ENCODE data around the gene GOLGA2. TPM values are rescaled to one million over a fixed set of nuclear protein-coding genes. Genes with fewer than 3 reads are reported as not detected.

GOLGA2 gene
- total and polyA plus RNA-seq, 2 of the 13 experiments (the other 11 are each of a cell fraction or from before 2014, with no cell fraction given) = 45.3 to 45.8 TPM

DNA sequence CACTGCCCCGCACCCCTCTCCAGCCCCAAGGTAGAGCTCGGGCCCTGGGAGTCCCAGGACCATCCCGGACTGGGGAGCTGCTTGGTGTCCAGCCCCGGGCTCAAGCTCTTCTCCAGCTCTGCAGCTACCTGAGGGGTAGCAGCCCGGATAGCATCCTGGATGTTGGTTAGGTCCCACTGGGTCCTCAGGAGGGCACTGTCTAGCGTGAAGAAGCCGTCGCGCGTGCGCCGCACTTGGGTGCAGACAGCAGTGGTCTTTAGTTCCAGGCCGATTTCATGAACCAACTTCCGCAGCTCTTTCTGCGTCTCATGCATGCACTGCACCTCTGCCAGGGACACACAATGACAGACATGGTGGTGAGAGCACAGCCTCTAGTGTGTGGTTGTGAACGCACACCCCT lies 33.7 kb upstream of the GOLGA2 start:
- intact Hi-C loops (cut with micrococcal nuclease; ENCODE audit: unreplicated experiment) = no loop called here
- FAIRE-seq (no peak), DNase-seq (ENCODE audit: low spot score) (no peak), ATAC-seq (no peak)
- no TSS peak for BruUV-seq (replicated peaks)
- Histone ChIP-seq H2AFZ (ENCODE audit: low read length) (no peak overlapping the region), H4K20me1 (ENCODE audit: insufficient read depth, low read length) (no peaks in the 10 kb centered on the region), H3K4me1 (ENCODE audit: insufficient read depth, low read length) (no peaks in the 10 kb centered on the region), H3K36me3 (replicated peaks in 1 of 2; ENCODE audit: control insufficient read depth in 1 of 2, insufficient read depth in 2 of 2, low read length in 2 of 2) (peaks cover 15 to 38% of the 10 kb centered on the region in 2 experiments), H3K4me2 (ENCODE audit: low read depth, low read length) (no peak overlapping the region), H3K9me3 (ENCODE audit: low read length) (no peaks in the 10 kb centered on the region), H3K79me2 (ENCODE audit: insufficient read depth, low read length) (no peaks in the 10 kb centered on the region), H3K9ac (ENCODE audit: insufficient read depth, low read depth, low read length) (no peak overlapping the region), H3K4me3 (replicated peaks in 1 of 3; ENCODE audit: insufficient read depth in 1 of 3, low read depth in 2 of 3, low read length in 3 of 3) (no peak overlapping the region), H3K27ac (ENCODE audit: extremely low read length, insufficient read depth, low read length) (no peak overlapping the region), H3K27me3 (ENCODE audit: control insufficient read depth in 1 of 2, insufficient read depth in 2 of 2, low read length in 2 of 2) (no peaks in the 10 kb centered on the region)
- POLR2A ChIA-PET = interaction anchor here (3.0 kb wide), 1 partner anchor 10 kb away, joined by 15 read pairs; no protein-coding TSS in a partner anchor
- in situ Hi-C loops (cut with HindIII; ENCODE audit: extremely low pct_ligation_motif_present, low pct_unique_long_range_greater_than_20kb) = no loop called here
- WGBS (ENCODE audit: low lambda C conversion rate) = 92% methylated on average over 10 of the region's 16 CpGs
- CTCF ChIA-PET (ENCODE audit: low intra/inter-chr PET ratio, low total read pairs) = no interaction called here
- TF ChIP-seq PTBP1 (IDR thresholded peaks at IDR 0.05; ENCODE audit: low read depth, low read length, poor library complexity, severe bottlenecking) (no peak), ZNF720 (CRISPR knock-in tag; IDR thresholded peaks at IDR 0.05) (no peak), ZFX (CRISPR knock-in tag; IDR thresholded peaks at IDR 0.05; ENCODE audit: low read depth) (no peak), ATF3 (CRISPR knock-in tag; IDR thresholded peaks at IDR 0.05) (no peak), CEBPZ (IDR thresholded peaks at IDR 0.05; ENCODE audit: low read length) (no peak), KLF12 (CRISPR knock-in tag; IDR thresholded peaks at IDR 0.05; ENCODE audit: borderline replicate concordance) (no peak), FLYWCH1 (CRISPR knock-in tag; IDR thresholded peaks at IDR 0.05) (no peak), ZFP36L2 (CRISPR knock-in tag; IDR thresholded peaks at IDR 0.05) (no peak), CENPT (CRISPR knock-in tag; IDR thresholded peaks at IDR 0.05; ENCODE audit: low read depth) (no peak), HNF4G (IDR thresholded peaks at IDR 0.05; ENCODE audit: borderline replicate concordance, low read depth, low read length) (no peak), HNF4G (CRISPR knock-in tag; IDR thresholded peaks at IDR 0.05; ENCODE audit: borderline replicate concordance, low read depth) (no peak), PCBP2 (optimal IDR thresholded peaks at IDR 0.05; ENCODE audit: low read depth, low read length, poor library complexity, severe bottlenecking) (no peak), THAP11 (CRISPR knock-in tag; IDR thresholded peaks at IDR 0.05) (no peak), NFKBIZ (CRISPR knock-in tag; IDR thresholded peaks at IDR 0.05) (no peak)
- TF ChIP-seq, protein P1, sequence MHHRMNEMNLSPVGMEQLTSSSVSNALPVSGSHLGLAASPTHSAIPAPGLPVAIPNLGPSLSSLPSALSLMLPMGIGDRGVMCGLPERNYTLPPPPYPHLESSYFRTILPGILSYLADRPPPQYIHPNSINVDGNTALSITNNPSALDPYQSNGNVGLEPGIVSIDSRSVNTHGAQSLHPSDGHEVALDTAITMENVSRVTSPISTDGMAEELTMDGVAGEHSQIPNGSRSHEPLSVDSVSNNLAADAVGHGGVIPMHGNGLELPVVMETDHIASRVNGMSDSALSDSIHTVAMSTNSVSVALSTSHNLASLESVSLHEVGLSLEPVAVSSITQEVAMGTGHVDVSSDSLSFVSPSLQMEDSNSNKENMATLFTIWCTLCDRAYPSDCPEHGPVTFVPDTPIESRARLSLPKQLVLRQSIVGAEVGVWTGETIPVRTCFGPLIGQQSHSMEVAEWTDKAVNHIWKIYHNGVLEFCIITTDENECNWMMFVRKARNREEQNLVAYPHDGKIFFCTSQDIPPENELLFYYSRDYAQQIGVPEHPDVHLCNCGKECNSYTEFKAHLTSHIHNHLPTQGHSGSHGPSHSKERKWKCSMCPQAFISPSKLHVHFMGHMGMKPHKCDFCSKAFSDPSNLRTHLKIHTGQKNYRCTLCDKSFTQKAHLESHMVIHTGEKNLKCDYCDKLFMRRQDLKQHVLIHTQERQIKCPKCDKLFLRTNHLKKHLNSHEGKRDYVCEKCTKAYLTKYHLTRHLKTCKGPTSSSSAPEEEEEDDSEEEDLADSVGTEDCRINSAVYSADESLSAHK (CRISPR knock-in tag; IDR thresholded peaks at IDR 0.05; ENCODE audit: borderline replicate concordance) = no peak
- TF ChIP-seq, protein P2, sequence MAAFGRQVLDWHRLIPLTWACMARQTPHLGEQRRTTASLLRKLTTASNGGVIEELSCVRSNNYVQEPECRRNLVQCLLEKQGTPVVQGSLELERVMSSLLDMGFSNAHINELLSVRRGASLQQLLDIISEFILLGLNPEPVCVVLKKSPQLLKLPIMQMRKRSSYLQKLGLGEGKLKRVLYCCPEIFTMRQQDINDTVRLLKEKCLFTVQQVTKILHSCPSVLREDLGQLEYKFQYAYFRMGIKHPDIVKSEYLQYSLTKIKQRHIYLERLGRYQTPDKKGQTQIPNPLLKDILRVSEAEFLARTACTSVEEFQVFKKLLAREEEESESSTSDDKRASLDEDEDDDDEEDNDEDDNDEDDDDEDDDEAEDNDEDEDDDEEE (CRISPR knock-in tag; IDR thresholded peaks at IDR 0.05) = no peak

All from HepG2 (cell line).